D721Med (cell line): ENCODE data around the gene STRADB.
A peak's percentile ranks its signal among the peaks of the same experiment; 100 is the strongest.
"Not testable (repeated sequence)": the region's sequence is repeated elsewhere in the genome, so short reads cannot be mapped to it uniquely, and the experiment has no call there.

Source experiments
- DNase-seq: peaks from one replicate; pipeline ENCODE4 v3.0.0; 2011; ENCODE audit warnings: low spot score; ENCODE audit not compliant: insufficient read length
- FAIRE-seq: peaks from 2 replicates; lab custom pipeline; 2011; peaks lifted over from hg19 to GRCh38; lab: Jason Lieb, UNC
- CTCF ChIP-seq: IDR thresholded peaks from 2 replicates; pipeline ENCODE4 v1.5.1; 2012; ENCODE audit warnings: mild to moderate bottlenecking, control low read depth; ENCODE audit not compliant: insufficient read depth; ENCODE audit errors: missing control alignments

The STRADB gene

DNA sequence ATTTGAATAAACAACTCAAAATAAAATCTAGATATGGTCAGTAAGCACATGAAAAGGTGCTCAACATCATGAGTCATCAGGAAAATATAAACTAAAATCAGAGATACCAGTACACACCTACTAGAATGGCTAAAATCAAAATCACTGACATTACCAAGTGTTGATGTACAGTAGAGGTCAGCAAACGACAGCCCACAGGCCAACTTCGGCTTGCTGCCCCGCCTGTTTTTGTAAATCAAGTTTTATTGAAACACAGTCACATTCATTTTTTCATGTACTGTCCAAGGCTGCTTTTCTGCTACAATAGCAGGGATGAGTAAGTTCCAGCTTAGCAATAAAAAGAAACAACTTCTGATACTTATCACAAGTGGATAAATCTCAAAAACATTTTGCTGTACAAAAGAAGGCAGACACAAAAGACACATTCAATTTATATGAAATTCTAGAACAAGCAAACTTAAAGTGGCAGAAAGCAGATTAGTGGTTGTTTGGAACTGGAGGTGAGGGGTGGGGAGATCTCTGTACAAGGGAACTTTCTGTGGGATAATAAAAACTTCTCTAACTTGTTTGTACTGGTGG, 32.4 kb upstream of the STRADB start:
- no peak for TF ChIP-seq CTCF
- DNase-seq (no peak), FAIRE-seq (peak; percentile 32)

- no peak for FAIRE-seq
These were observed 31.6 kb upstream of the STRADB start for GRCh38 chr2:201419986-201420385.

GRCh38 chr2:201420442-201421113, 31.0 kb upstream of the STRADB start:
- TF ChIP-seq CTCF = no peak
- peak; percentile 38 for FAIRE-seq
- DNase-seq = no peak

More at GRCh38 chr2:201419986-201420385, 31.6 kb upstream of the STRADB start:
- no peak for DNase-seq
- TF ChIP-seq CTCF = no peak

- FAIRE-seq (no peak), DNase-seq (no peak)
- no peak for TF ChIP-seq CTCF
These were observed 25.6 kb upstream of the STRADB start for GRCh38 chr2:201425952-201426351.

DNA sequence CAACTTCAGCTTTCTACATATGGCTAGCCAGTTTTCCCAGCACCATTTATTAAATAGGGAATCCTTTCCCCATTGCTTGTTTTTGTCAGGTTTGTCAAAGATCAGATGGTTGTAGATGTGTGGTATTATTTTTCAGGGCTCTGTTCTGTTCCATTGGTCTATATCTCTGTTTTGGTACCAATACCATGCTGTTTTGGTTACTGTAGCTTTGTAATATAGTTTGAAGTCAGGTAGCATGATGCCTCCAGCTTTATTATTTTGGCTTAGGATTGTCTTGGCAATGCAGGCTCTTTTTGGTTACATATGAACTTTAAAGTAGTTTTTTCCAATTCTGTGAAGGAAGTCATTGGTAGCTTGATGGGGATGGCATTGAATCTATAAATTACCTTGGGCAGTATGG, 23.2 kb upstream of the STRADB start:
- FAIRE-seq, DNase-seq: not testable (repeated sequence)

GRCh38 chr2:201429835-201430234, 21.7 kb upstream of the STRADB start:
- not testable (repeated sequence) for FAIRE-seq, DNase-seq

GRCh38 chr2:201430322-201430721, 21.2 kb upstream of the STRADB start:
- FAIRE-seq, DNase-seq: not testable (repeated sequence)

GRCh38 chr2:201430839-201431238, 20.7 kb upstream of the STRADB start:
- FAIRE-seq (no peak), DNase-seq (no peak)
- TF ChIP-seq CTCF = no peak

- no peak for TF ChIP-seq CTCF
- FAIRE-seq (no peak), DNase-seq (no peak)
These were observed 19.4 kb upstream of the STRADB start for GRCh38 chr2:201432038-201432620.
